HG03108 (cell line): ENCODE measurements around the gene ARL5C.
A peak's percentile ranks its signal among the peaks of the same experiment; 100 is the strongest.

Source experiments
- ATAC-seq: cut with Tn5 transposase; IDR thresholded peaks from one replicate; pipeline ENCODE4 v1.9.1; 2021; ENCODE audit warnings: moderate library complexity; ENCODE audit not compliant: unreplicated experiment

The ARL5C gene

DNA sequence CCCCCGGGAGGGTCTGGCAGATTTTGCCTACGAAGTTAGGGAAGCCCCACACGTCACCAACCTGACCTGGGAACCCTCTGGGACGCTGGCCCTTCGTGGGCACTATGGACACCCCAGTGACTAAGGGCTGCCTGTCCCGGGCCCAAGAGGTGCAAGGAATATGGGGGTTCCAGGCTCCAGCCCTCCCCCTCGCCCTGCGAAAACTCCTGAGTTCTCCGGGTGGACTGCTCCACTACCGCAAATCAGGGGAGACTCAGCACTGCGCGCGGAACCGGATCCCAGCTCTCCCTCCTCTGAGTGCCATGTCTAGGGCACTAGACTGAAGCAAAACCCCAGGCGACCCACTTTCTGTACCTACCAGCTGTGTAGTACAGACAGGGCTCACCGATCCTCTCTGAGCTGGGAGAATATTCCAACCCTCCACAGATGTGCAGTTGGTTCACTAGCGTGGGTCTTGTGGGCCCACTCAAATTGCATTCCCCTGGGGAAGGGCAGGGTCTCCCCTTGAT, at the start of gene ARL5C:
Gene ARL5C (minus strand): TSS at position 321 of the 509 bp plus-strand sequence. CDS start 401 bp downstream, outside the sequence.
- no peak for ATAC-seq

GRCh38 chr17:39213852-39214251, 47.9 kb upstream of the ARL5C start:
- no peak for ATAC-seq

DNA sequence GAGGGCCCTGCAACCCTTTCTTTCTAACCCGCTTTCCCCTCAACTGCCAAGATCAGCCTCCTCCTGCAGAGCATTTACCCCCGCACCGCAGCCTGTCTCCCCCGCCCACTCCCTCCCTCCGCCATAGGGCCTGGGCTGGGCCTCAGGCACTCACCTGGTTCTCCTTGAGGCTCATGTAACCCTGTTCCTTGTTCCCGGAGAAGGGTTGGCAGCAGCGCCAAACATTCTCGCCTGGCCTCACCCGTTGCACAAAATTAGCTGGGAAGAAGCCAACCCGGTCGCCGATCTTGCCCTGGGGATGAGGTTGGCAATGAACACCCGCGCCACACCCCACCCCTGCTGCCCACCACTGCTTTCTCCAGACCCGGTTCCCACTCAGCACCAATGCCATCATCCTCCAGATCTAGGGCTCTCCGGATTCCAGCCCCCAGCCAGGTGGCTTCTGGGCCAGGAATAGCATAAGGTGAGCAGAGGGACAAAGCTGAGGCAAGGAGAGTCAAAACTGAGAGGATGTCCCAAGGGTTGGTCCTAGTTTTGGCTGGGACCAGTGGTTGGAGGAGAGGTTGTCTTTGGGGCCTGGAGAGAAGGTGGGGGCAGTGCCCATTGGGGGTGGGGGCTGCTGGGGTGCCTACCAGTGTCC, 47.0 kb upstream of the ARL5C start:
- no peak for ATAC-seq

- ATAC-seq, result no peak
Observed at GRCh38 chr17:39212195-39212810, 46.3 kb upstream of the ARL5C start.

DNA sequence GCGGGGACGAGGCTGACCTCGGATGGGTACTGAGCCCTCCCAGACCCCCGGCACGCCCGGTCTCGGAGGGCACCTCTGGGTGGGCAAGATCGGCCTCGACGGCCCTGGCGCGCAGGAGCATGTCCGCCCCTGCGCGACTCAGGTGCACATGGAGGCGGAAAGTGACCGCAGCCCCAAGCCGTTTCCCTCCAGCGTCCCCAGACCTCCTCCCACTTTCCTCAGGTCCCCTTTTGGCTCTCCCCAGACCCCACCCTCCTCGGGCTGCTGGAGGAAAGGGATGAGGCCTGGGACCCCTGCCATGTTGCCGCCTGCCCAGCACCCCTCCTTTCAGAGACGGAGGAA, 44.1 kb upstream of the ARL5C start:
- ATAC-seq, result no peak

- ATAC-seq, result no peak
Observed at GRCh38 chr17:39209317-39210092, 43.5 kb upstream of the ARL5C start.

DNA sequence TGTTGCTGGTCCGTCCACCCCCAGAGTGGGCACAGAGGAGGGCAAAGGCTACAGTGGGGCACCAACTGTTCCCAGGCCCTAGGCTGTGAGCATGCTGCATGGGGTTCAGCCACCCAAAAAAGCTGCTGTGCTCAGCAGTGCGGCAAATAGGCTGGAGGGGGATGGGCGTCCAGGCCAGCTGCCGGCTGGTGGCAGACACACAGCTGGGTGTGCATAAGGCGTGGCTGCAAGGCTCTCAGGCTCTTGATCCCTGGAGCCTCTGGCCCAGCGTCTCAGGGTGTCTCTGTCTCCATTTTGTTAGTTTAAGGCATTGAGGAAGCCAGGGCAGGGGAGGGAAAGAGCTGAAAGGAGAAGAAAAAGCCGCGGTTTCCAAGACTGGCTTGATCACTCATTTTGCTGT, 42.9 kb upstream of the ARL5C start:
- peak; percentile 49 for ATAC-seq

DNA sequence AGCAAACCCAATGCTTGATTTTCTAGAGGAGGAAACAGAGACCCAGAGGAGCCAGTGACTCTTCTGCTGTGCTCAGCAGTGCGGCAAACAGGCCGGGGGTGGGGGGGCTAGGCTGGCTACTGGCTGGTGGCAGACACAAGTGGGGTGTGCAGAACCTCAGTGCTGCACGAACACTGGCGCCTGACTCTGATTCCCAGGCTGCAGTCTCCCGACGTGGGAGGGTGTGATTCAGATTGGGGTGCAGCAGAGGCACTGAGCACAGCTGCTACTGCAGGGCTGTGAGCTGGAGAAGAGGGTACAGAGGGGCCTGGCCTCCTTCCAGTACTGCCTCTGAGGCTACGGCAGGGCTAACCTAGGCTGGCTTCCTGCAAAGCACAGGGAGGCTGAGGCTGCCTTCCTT, 42.2 kb upstream of the ARL5C start:
- no peak for ATAC-seq

DNA sequence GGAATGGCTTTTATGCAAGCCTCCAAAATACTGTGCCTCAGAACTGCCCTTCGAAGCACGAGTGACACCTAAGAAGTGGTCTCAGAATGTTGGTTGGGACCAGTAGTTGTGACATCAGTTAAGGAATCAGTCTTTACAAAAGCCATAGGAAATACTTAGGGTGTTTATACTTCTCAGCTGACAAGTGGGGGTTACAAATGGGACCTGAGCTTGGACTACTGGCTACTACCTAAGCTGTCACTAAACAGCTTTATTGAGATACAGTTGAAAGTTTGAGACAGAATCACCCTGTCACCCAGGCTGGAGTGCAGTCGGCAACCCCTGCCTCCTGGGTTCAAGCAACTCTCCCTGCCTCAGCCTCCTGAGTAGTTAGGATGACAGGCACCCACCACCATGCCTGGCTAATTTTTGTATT, 39.2 kb upstream of the ARL5C start:
- no peak for ATAC-seq

- no peak for ATAC-seq
Observed at GRCh38 chr17:39204245-39204644, 38.3 kb upstream of the ARL5C start.

DNA sequence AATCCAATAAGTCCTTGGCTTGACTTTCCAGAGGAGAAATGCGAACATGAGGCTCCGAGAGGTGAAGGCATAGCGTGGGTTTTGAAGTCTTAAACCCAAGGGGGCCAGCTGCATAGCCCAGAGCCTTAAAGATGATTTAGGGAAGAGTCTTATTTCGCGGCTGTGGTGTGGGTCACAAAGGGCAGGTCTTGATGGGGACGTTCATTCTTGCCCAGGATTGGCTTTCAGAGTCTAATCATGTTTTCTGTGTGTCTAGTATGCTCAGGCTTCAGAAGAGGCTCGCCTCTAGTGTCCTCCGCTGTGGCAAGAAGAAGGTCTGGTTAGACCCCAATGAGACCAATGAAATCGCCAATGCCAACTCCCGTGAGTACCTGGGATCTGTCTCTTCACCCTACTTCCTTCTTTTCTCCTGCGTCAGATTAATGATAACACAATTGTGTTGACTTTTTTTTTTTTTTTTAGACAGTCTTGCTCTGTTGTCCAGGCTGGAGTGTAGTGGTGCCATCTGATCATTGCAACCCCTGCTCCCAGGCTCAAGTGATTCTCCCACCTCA, 35.1 kb upstream of the ARL5C start:
- no peak for ATAC-seq

GRCh38 chr17:39200070-39200879, 34.3 kb upstream of the ARL5C start, which contains the start of gene RPL19:
Gene RPL19, plus strand, starts transcription at chr17:39200283. Its CDS starts 62 bp downstream, at chr17:39200345.
- ATAC-seq, result peak; percentile 44

GRCh38 chr17:39199820-39200069, 33.8 kb upstream of the ARL5C start:
- peak; percentile 43 for ATAC-seq

GRCh38 chr17:39198186-39198566, 32.2 kb upstream of the ARL5C start:
- ATAC-seq, result no peak

DNA sequence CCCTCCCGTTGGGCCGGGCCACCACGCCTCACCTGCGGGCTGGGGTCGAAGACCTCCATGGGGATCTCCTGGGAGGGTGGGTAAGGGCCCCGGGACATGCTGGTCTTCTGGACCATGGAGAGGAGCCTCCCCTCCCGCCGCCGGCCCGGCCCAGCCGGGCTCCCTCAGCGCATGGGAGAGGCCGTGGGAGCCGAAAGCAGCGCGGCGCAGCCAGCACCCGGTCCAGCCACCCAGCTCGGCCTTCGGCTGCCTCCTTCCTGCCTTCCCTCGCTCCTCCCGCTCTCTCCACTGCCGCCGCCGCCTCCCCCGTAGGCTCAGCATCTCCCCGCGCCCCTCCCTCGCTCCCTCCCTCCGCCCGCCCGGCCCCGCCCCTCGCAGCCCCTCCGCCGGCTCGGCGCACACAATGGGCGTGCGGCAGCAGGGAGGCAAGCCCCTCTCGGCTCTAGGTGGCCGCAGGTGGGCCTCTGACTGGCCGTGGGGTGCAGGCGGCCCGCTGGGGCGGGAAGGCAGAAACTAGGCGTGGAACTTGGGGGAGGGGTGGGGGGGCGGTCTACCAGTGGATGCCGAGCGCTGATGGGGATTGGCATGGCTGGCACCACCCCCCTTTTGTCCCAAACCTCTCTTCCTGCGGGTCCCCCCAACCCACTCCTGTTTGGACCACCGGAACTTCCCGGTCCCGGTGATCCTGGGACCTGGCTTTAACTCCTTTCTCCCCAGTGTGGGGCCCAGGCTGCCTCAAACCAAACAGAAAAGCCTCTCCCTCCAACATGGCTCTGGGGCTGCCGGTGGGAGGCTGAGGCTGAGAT, 31.6 kb upstream of the ARL5C start, which contains the start of gene CACNB1:
Gene CACNB1 (minus strand): TSS at position 290 of the 806 bp plus-strand sequence. CDS start 174 bp downstream, at position 116.
- no peak for ATAC-seq

DNA sequence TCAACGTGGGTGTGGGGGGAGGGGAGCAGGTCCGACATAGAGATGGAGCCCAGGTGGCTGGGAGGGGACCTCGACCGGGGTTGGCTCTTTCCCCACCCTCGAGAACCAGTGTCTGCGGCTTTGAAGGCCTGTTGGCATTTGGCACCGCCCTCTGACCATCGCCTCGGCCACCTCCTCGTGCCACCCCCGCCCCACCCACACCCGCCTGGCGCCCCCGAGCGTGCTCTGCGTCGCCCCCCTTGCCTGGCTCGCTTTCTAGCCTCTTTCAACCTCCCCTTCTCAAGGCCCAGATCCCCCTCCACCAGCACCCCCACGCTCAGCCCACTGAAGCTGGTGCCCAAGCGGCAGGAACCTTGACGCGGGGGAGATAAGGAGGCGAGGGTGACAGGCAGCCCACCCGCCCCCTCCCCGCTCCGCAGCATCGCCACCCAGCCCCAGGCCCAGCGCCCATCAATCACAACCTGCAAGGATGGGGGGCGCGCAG, 30.9 kb upstream of the ARL5C start:
- ATAC-seq, result no peak

DNA sequence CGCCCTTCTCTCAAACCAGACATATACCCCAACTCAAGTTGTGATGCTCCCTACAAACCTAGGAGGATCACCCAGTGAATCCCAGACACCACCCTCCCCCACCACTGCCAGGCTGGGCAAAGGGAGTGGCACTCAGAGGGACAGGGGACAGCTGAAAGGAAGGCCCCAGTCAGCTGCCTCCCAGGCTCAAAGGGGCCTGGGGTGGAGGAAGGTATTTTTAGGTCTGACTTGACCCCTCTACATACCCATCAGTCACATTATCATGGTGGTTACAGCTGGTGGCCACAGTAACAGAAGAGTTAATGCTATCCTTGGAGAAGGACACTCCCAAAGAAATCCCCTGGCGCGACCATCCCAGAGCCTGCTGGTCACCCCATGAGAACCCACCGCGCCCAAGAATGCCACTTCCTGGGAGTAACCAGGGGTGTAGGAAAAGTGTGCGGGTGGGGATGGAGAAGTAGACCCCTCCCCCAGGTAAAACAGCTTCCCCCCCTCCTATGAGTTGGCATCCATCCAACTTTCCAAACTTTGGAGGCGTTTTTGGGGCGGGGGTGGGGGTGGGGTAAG, 30.4 kb upstream of the ARL5C start:
- no peak for ATAC-seq

DNA sequence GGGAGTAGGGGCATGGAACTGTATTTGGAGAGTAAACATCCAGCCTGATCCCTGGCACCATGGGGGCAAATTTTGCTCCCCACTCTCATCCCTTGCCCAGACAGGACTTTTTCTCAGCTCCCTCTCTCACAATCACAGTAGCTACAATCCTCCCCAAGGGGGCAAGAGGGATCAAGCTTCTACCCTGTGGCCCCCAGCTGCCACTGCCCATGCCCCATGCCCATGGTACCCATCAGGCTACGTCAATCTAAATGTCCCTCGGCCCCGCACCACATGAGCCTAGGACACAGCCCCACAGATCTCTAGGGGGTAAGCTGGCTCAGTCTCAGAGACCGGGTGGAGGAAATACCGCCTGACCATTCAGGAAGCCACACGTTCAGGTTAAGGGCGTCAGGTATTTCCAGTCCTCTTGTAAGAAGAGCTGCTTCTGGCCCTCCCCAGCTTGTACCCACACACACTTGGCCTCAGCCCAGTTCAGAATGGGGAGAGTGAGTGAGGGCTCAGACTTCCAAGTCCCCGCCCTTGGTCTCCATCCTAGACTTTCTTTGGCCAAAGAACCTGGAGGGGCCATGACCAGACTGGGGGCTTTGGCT, 29.7 kb upstream of the ARL5C start:
- no peak for ATAC-seq

GRCh38 chr17:39194985-39195524, 29.1 kb upstream of the ARL5C start:
- ATAC-seq, result no peak
